Stimulated activated naive B cell treated with anti-CD40 and anti-IgM and Interleukin-4, amounts not matched to agents 10 μg/mL and 1 μg/mL and 100 μg/mL, for 72 hours (primary cell): ENCODE measurements around the gene RPS2.

Source experiments
- ATAC-seq, 2 donors: fragments of 150-1000 bp; cut with Tn5 transposase; replicated peaks; 2 replicates each; pipeline ENCODE4 v1.10.0; 2021; ENCODE audit warnings: moderate library complexity in 1 of 2
- DNase-seq: peaks from one replicate; pipeline ENCODE4 v3.0.0; 2021
- H3K27ac Mint-ChIP-seq: one replicate; pipeline ENCODE4 v1.8.0; 2022; ENCODE audit warnings: mild to moderate bottlenecking, mixed read lengths
- H3K27me3 Mint-ChIP-seq, 2 donors: one replicate each; pipeline ENCODE4 v1.8.0; 2022; ENCODE audit warnings: mixed read lengths in 2 of 2
- H3K36me3 Mint-ChIP-seq, 2 donors: one replicate each; pipeline ENCODE4 v1.8.0; 2022; ENCODE audit warnings: mixed read lengths in 2 of 2, mild to moderate bottlenecking in 1 of 2
- H3K4me1 Mint-ChIP-seq, 2 donors: one replicate each; pipeline ENCODE4 v1.8.0; 2022; ENCODE audit warnings: mixed read lengths in 2 of 2, mild to moderate bottlenecking in 1 of 2
- H3K4me3 Mint-ChIP-seq, 2 donors: one replicate each; pipeline ENCODE4 v1.8.0; 2022; ENCODE audit warnings: mild to moderate bottlenecking in 2 of 2, mixed read lengths in 2 of 2, moderate library complexity in 1 of 2
- H3K9me3 Mint-ChIP-seq, 2 donors: one replicate each; pipeline ENCODE4 v1.8.0; 2022; ENCODE audit warnings: mixed read lengths in 2 of 2, mild to moderate bottlenecking in 1 of 2

RPS2 gene

DNA sequence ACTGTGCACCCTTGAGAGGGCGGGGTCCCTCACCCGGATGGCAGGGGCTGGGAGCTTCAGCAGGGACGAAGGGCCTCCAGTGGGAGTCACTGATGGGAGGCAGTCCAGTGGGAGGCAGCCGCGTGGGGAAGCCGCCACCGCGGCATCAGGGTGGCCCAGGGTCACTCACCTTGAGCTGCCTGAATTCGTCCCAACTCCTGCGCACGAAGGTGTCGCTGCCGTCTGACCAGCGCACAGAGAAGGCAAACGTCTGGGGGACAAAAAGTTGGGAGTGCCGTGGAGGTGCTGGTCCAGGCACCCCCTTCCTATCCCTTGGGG, 16.1 kb upstream of the RPS2 start:
- H3K27ac Mint-ChIP-seq = no peak overlapping the region

DNA sequence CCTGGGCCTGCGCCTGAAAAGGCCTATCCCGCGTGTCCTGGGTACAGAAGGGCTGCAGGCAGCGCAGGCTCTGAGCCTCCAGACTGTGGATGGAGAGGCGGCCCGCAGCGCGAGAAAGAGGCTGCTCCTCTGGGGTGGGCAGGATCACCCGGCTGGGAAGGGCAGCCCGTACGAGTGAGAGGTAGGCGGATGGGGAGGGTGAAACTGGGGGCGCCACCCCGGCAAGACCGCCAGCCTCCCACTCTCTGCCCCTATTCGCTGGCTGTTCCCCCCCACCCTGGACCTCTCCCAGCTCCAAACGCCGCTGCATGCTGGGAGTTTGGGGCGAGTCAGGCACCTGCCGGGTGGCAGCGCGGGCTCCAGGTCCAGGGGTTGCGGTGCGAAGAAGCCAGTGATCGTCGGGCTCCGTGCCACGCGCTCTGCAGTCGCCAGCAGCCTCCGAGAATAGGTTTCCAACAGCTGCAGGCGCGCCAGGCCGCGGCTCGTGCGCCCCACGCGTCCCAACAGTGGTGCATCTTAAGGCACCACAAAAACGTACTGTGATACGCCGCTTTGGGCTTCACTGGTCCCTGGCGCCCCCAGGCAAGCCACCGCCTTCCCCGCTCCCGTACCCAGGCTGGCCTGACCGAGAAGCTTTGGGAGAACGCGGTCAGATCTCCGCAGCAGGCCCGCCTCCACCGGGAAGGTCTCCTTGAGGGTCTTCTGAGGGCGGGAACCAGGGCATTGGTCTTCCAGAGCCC, 15.6 kb upstream of the RPS2 start:
- H3K27me3 Mint-ChIP-seq = peaks cover 35 to 41% of the 10 kb centered on the region in 2 donors

More for the DNA sequence above, 16.1 kb upstream of the RPS2 start:
- ATAC-seq = no peak
- Mint-ChIP-seq H3K4me1 (peaks cover 35 to 58% of the 10 kb centered on the region in 2 donors), H3K27me3 (peaks cover 35 to 41% of the 10 kb centered on the region in 2 donors), H3K36me3 (peaks cover 29 to 34% of the 10 kb centered on the region in 2 donors), H3K4me3 (no peak overlapping the region), H3K9me3 (no peaks in the 10 kb centered on the region)
- DNase-seq = no peak

GRCh38 chr16:1979271-1980029, 14.8 kb upstream of the RPS2 start:
- Mint-ChIP-seq H3K27me3 (peaks cover 35 to 45% of the 10 kb centered on the region in 2 donors), H3K9me3 (no peaks in the 10 kb centered on the region), H3K4me3 (peak overlapping the region in 1 of 2 donors; percentile 19), H3K4me1 (peaks cover 28 to 49% of the 10 kb centered on the region in 2 donors), H3K27ac (no peak overlapping the region), H3K36me3 (peaks cover 35 to 43% of the 10 kb centered on the region in 2 donors)
- ATAC-seq (no peak), DNase-seq (no peak)

More for the DNA sequence above, 15.6 kb upstream of the RPS2 start:
- DNase-seq = no peak
- H3K27ac Mint-ChIP-seq = no peak overlapping the region
- H3K9me3 Mint-ChIP-seq = no peaks in the 10 kb centered on the region
- H3K4me1 Mint-ChIP-seq = peaks cover 30 to 53% of the 10 kb centered on the region in 2 donors
- H3K4me3 Mint-ChIP-seq = no peak overlapping the region
- no peak for ATAC-seq
- H3K36me3 Mint-ChIP-seq = peaks cover 30 to 35% of the 10 kb centered on the region in 2 donors

GRCh38 chr16:1978476-1979120, 14.0 kb upstream of the RPS2 start:
- Mint-ChIP-seq H3K4me1 (peaks cover 28 to 49% of the 10 kb centered on the region in 2 donors), H3K27me3 (peaks cover 35 to 45% of the 10 kb centered on the region in 2 donors)
- no peak for ATAC-seq

DNA sequence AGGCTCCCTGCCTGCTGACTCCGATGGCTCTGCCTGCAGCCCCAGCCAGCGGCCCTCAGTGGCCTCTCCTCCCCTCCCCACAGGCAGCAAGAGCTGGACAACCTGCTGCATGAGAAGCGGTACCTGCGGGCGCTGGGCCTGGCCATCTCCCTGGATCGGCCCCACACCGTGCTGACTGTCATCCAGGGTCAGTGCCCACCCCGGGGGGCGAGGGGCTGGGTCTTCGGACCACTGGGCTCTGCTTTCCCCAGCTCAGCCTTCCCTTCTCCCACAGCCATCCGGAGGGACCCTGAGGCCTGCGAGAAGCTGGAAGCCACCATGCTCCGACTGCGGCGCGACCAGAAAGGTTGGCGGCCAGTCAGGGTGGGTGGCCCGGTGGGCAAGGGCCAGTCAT, 13.2 kb upstream of the RPS2 start:
- H3K27ac Mint-ChIP-seq = no peak overlapping the region
- no peaks in the 10 kb centered on the region for H3K9me3 Mint-ChIP-seq
- H3K4me1 Mint-ChIP-seq = peaks cover 29 to 49% of the 10 kb centered on the region in 2 donors
- DNase-seq (no peak), ATAC-seq (no peak)
- no peak overlapping the region for H3K4me3 Mint-ChIP-seq
- H3K36me3 Mint-ChIP-seq = peaks cover 44 to 55% of the 10 kb centered on the region in 2 donors
- H3K27me3 Mint-ChIP-seq = peaks cover 32 to 42% of the 10 kb centered on the region in 2 donors

More at GRCh38 chr16:1978476-1979120, 14.0 kb upstream of the RPS2 start:
- DNase-seq = no peak
- Mint-ChIP-seq H3K9me3 (no peaks in the 10 kb centered on the region), H3K4me3 (no peak overlapping the region), H3K36me3 (peaks cover 38 to 48% of the 10 kb centered on the region in 2 donors), H3K27ac (no peak overlapping the region)

DNA sequence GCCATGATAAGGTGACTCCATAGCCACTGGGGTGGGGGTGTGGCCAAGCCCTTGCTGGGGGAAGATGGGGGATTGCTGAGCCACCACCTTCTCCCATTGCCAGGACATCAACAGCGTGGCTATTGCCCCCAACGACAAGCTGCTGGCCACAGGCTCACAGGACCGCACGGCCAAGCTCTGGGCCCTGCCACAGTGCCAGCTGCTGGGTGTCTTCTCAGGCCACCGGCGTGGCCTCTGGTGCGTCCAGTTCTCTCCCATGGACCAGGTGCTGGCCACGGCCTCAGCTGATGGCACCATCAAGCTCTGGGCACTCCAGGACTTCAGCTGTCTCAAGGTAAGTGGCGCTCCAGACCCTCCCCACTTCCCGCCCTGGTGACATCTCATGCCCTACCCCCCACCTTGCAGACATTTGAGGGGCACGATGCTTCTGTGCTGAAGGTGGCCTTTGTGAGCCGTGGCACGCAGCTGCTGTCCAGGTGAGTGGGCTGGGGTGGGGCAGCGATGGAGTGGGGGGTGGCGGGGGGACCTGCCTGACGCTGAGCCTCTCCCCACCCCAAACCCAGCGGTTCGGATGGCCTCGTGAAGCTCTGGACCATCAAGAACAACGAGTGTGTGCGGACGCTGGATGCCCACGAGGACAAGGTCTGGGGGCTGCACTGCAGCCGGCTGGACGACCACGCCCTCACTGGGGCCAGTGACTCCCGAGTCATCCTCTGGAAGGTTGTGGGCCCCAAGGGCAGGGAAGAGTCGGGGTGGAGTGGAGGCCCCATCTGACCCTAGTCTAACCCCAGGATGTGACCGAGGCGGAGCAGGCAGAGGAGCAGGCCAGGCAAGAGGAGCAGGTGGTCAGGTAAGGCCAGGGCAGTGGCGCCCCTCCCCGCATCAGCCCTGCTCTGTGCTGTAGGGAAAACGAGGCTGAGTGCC, 12.6 kb upstream of the RPS2 start:
- no peak for ATAC-seq

GRCh38 chr16:1976216-1976520, 11.5 kb upstream of the RPS2 start:
- Mint-ChIP-seq H3K36me3 (peaks cover 53 to 67% of the 10 kb centered on the region in 2 donors), H3K4me3 (no peak overlapping the region)

More for the DNA sequence above, 12.6 kb upstream of the RPS2 start:
- H3K9me3 Mint-ChIP-seq = no peaks in the 10 kb centered on the region
- no peak overlapping the region for H3K27ac Mint-ChIP-seq
- peaks cover 28 to 35% of the 10 kb centered on the region in 2 donors for H3K27me3 Mint-ChIP-seq
- peak overlapping the region in 1 of 2 donors; percentile 59 for H3K4me3 Mint-ChIP-seq
- H3K36me3 Mint-ChIP-seq = peaks cover 45 to 58% of the 10 kb centered on the region in 2 donors
- DNase-seq = no peak
- H3K4me1 Mint-ChIP-seq = peaks cover 28 to 47% of the 10 kb centered on the region in 2 donors

GRCh38 chr16:1975432-1976215, 11.0 kb upstream of the RPS2 start:
- no peak for ATAC-seq
- no peak overlapping the region for H3K4me3 Mint-ChIP-seq
- H3K4me1 Mint-ChIP-seq = peaks cover 28 to 48% of the 10 kb centered on the region in 2 donors
- peaks cover 18 to 24% of the 10 kb centered on the region in 2 donors for H3K27me3 Mint-ChIP-seq
- DNase-seq = no peak
- peak overlapping the region; percentile 62 for H3K27ac Mint-ChIP-seq
- peaks cover 54 to 71% of the 10 kb centered on the region in 2 donors for H3K36me3 Mint-ChIP-seq
- no peaks in the 10 kb centered on the region for H3K9me3 Mint-ChIP-seq

More at GRCh38 chr16:1976216-1976520, 11.5 kb upstream of the RPS2 start:
- Mint-ChIP-seq H3K4me1 (peaks cover 27 to 48% of the 10 kb centered on the region in 2 donors), H3K27ac (peak overlapping the region; percentile 62), H3K27me3 (peaks cover 22 to 29% of the 10 kb centered on the region in 2 donors), H3K9me3 (no peaks in the 10 kb centered on the region)
- ATAC-seq (no peak), DNase-seq (no peak)

DNA sequence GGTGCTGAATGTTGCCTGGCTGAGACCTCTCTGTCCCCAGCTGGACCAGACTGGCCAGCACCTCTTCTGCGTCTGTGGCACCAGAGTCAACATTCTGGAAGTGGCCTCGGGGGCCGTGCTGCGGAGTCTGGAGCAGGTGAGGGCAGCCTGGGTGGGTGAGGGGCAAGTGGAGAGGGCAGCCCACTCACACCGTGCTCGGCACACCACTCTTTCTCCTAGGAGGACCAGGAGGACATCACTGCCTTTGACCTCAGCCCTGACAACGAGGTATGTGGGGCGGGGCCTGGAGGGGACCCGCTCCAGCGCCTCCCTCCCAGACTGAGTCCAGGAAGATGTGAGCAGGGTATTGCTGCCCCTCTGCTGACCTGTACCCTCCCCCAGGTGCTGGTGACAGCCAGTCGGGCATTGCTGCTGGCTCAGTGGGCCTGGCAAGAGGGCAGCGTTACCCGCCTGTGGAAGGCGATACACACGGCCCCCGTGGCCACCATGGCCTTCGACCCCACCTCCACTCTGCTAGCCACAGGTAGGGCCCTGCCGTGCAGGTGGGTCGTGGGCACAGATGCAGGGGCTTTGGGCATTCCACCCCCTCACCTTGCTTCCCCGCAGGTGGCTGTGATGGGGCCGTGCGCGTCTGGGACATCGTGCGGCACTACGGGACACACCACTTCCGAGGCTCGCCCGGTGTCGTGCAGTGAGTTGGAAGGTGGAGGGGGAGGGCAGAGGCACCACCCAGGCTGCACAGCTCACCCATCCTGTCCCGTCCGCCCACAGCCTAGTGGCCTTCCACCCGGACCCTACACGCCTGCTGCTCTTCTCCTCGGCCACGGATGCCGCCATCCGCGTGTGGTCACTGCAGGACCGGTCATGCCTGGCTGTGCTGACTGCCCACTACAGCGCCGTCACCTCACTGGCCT, 9.8 kb upstream of the RPS2 start:
- Mint-ChIP-seq H3K27me3 (peaks cover 16% of the 10 kb centered on the region in 2 donors), H3K27ac (peak overlapping the region; percentile 25), H3K36me3 (peaks cover 51 to 68% of the 10 kb centered on the region in 2 donors), H3K4me3 (peak overlapping the region in 1 of 2 donors; percentile 39), H3K4me1 (peaks cover 26 to 42% of the 10 kb centered on the region in 2 donors), H3K9me3 (no peaks in the 10 kb centered on the region)
- ATAC-seq = no peak
- DNase-seq = no peak

- no peak overlapping the region for H3K27ac Mint-ChIP-seq
- H3K9me3 Mint-ChIP-seq = no peaks in the 10 kb centered on the region
- H3K4me1 Mint-ChIP-seq = peaks cover 24 to 39% of the 10 kb centered on the region in 2 donors
- DNase-seq = no peak
- H3K36me3 Mint-ChIP-seq = peaks cover 47 to 63% of the 10 kb centered on the region in 2 donors
- peak overlapping the region; percentile 29 to 100 for H3K4me3 Mint-ChIP-seq
- H3K27me3 Mint-ChIP-seq = peaks cover 13 to 14% of the 10 kb centered on the region in 2 donors
- no peak for ATAC-seq
Measured at GRCh38 chr16:1973461-1974156, 9.0 kb upstream of the RPS2 start.

- Mint-ChIP-seq H3K27me3 (peaks cover 6 to 10% of the 10 kb centered on the region in 2 donors), H3K4me3 (peak overlapping the region; percentile 98 to 100), H3K4me1 (peaks cover 24 to 42% of the 10 kb centered on the region in 2 donors), H3K36me3 (peaks cover 39 to 57% of the 10 kb centered on the region in 2 donors), H3K9me3 (no peaks in the 10 kb centered on the region), H3K27ac (peak overlapping the region; percentile 98)
- DNase-seq (no peak), ATAC-seq (peak in 1 of 2 donors; percentile 10)
Measured at GRCh38 chr16:1972490-1972877, 7.9 kb upstream of the RPS2 start.
